Kidney (tissue), 22 donors: ENCODE results near the gene QDPR. TPM values are rescaled to one million over a fixed set of nuclear protein-coding genes. Genes with fewer than 3 reads are reported as not detected.

ENCODE experiments used
- DNase-seq, 5 donors: peaks; one replicate each; pipeline ENCODE4 v3.0.0-alpha.2; 2013 to 2020
- FAIRE-seq: peaks from 2 replicates; lab custom pipeline; 2012; peaks lifted over from hg19 to GRCh38; lab: Jason Lieb, UNC
- H3K27ac ChIP-seq, 2 donors: one replicate each; pipeline ENCODE4 v1.7.0; 2013; ENCODE audit warnings: low read depth in 2 of 2, low read length in 2 of 2, inconsistent platforms in 1 of 2
- H3K27me3 ChIP-seq: one replicate; pipeline ENCODE4 v1.7.1; 2013; ENCODE audit warnings: low read length, inconsistent platforms; ENCODE audit not compliant: control insufficient read depth, insufficient read depth
- H3K36me3 ChIP-seq, 3 donors: one replicate each; pipeline versions ENCODE4 v1.7.0 to v1.7.1; 2013; ENCODE audit warnings: low read length in 3 of 3, control low read depth in 1 of 3, inconsistent platforms in 1 of 3; ENCODE audit not compliant: insufficient read depth in 3 of 3, control insufficient read depth in 2 of 3
- H3K4me1 ChIP-seq, 3 donors: one replicate each; pipeline versions ENCODE4 v1.7.0 to v1.7.1; 2013; ENCODE audit warnings: low read length in 3 of 3, inconsistent platforms in 1 of 3, low read depth in 1 of 3; ENCODE audit not compliant: control insufficient read depth in 2 of 3, insufficient read depth in 2 of 3
- H3K4me3 ChIP-seq, 3 donors: one replicate each; pipeline versions ENCODE4 v1.7.0 to v1.8.1; 2013; ENCODE audit warnings: low read length in 3 of 3, control low read depth in 1 of 3, inconsistent platforms in 1 of 3
- H3K9ac ChIP-seq, 3 donors: one replicate each; pipeline versions ENCODE4 v1.7.0 to v1.7.1; 2013; ENCODE audit warnings: low read length in 3 of 3, control low read depth in 1 of 3, inconsistent platforms in 1 of 3
- H3K9me3 ChIP-seq, 3 donors: one replicate each; pipeline versions ENCODE4 v1.7.0 to v1.7.1; 2013; ENCODE audit warnings: low read length in 3 of 3, control low read depth in 1 of 3, inconsistent platforms in 1 of 3; ENCODE audit not compliant: control insufficient read depth in 2 of 3, insufficient read depth in 1 of 3
- CTCF ChIP-seq: IDR thresholded peaks from 3 replicates; pipeline ENCODE4 v1.5.1; 2012; ENCODE audit warnings: mild to moderate bottlenecking, moderate library complexity, borderline replicate concordance; ENCODE audit not compliant: insufficient read depth; ENCODE audit errors: extremely low read depth
- intact Hi-C: fragments of 100-400 bp; cut with DNase I; formaldehyde crosslinking; loops from one replicate; pipeline ENCODE4 v1.11.1; 2022
- long read RNA-seq, 10 donors: library from polyadenylated mRNA in 1 of 10; unstranded in 1 of 10; transcript quantifications; one replicate each; pipeline ENCODE4 v2.0.0 and lab custom pipeline, GENCODE V29; 2021 to 2026
- polyA plus RNA-seq: library from polyadenylated mRNA; stranded (reverse); fragments of 350-450 nt; fragmentation: Illumina TruSeq; extraction: RNeasy Lipid Tissue Mini Kit (QIAGEN cat#74804); gene quantifications from one replicate; pipeline ENCODE4 v1.2.3, GENCODE V29; 2014; ENCODE audit warnings: low read depth, low replicate concordance; ENCODE audit not compliant: insufficient read depth
- total RNA-seq: library from RNA; stranded (reverse); fragmentation: NEBNext Ultra II Directional; extraction: Animal tissue kit (Norgen Biotek cat#: 25700); gene quantifications from one replicate; pipeline ENCODE4 v1.2.1, GENCODE V29; 2021
- donor health status: control.
- donor health status: control.
- donor health status: control.
- donor health status: control.
- donor health status: control.
- donor health status: DM: yes; HTN: yes; CAD: no.
- donor health status: Normal renal cell carcinoma (clear cell type).

The QDPR gene
- total RNA-seq (33.5 TPM), polyA plus RNA-seq (208 TPM)
- long read RNA-seq, donor 1, transcript QDPR-201 (7 exons, 1,648 nt), result major isoform, 17 of 30 reads
- long read RNA-seq, donor 1, partial matches to known transcripts, result 8 of 30 reads
- long read RNA-seq, donor 1, other reads (novel, unspliced or antisense), result 0 of 30 reads
- long read RNA-seq, donor 2, transcript QDPR-201 (7 exons, 1,648 nt), result major isoform, 20 of 23 reads
- long read RNA-seq, donor 2, partial matches to known transcripts, result 0 of 23 reads
- long read RNA-seq, donor 2, other reads (novel, unspliced or antisense), result 0 of 23 reads
- long read RNA-seq, donor 3, transcript QDPR-202 (6 exons, 1,278 nt), result minor isoform, 5 of 35 reads
- long read RNA-seq, donor 3, transcript QDPR-201 (7 exons, 1,648 nt), result major isoform, 29 of 35 reads
- long read RNA-seq, donor 3, partial matches to known transcripts, result 0 of 35 reads
- long read RNA-seq, donor 3, other reads (novel, unspliced or antisense), result 0 of 35 reads
- long read RNA-seq, donor 4, transcript QDPR-205 (6 exons, 1,374 nt), result minor isoform, 6 of 40 reads
- long read RNA-seq, donor 4, transcript QDPR-201 (7 exons, 1,648 nt), result major isoform, 33 of 40 reads
- long read RNA-seq, donor 4, partial matches to known transcripts, result 0 of 40 reads
- long read RNA-seq, donor 4, other reads (novel, unspliced or antisense), result 0 of 40 reads
- long read RNA-seq, donor 5, partial matches to known transcripts, result 0 of 2 reads
- long read RNA-seq, donor 5, other reads (novel, unspliced or antisense), result 0 of 2 reads
- long read RNA-seq, donor 6, transcript QDPR-201 (7 exons, 1,648 nt), result major isoform, 18 of 21 reads
- long read RNA-seq, donor 6, partial matches to known transcripts, result 0 of 21 reads
- long read RNA-seq, donor 6, other reads (novel, unspliced or antisense), result 0 of 21 reads
- long read RNA-seq, donor 7, transcript QDPR-201 (7 exons, 1,648 nt), result major isoform, 37 of 45 reads
- long read RNA-seq, donor 7, partial matches to known transcripts, result 0 of 45 reads
- long read RNA-seq, donor 7, other reads (novel, unspliced or antisense), result 3 of 45 reads
- long read RNA-seq, donor 8, transcript QDPR-201 (7 exons, 1,648 nt), result major isoform, 23 of 29 reads
- long read RNA-seq, donor 8, partial matches to known transcripts, result 5 of 29 reads
- long read RNA-seq, donor 8, other reads (novel, unspliced or antisense), result 0 of 29 reads
- long read RNA-seq, donor 9, transcript QDPR-201 (7 exons, 1,648 nt), result major isoform, 9 of 9 reads
- long read RNA-seq, donor 9, partial matches to known transcripts, result 0 of 9 reads
- long read RNA-seq, donor 9, other reads (novel, unspliced or antisense), result 0 of 9 reads
- long read RNA-seq, donor 10, transcript QDPR-201 (7 exons, 1,648 nt), result major isoform, 17 of 19 reads
- long read RNA-seq, donor 10, partial matches to known transcripts, result 0 of 19 reads
- long read RNA-seq, donor 10, other reads (novel, unspliced or antisense), result 0 of 19 reads

GRCh38 chr4:17511950-17512795 lies at the start of gene QDPR:
TSS of gene QDPR (minus strand) at chr4:17512090. CDS start at chr4:17512054, 36 bp downstream.
- peak; percentile 36 for TF ChIP-seq CTCF
- Histone ChIP-seq H3K9me3 (no peaks in the 10 kb centered on the region), H3K4me3 (peak within 1 kb of the TSS; percentile 78 to 90 (median 88)), H3K36me3 (peaks cover 0 to 3% (median 0%) of the 10 kb centered on the region in 3 donors), H3K27ac (peak within 1 kb of the TSS; percentile 26 to 59), H3K27me3 (no peaks in the 10 kb centered on the region), H3K4me1 (peaks cover 0 to 18% (median 14%) of the 10 kb centered on the region in 3 donors), H3K9ac (peak within 1 kb of the TSS; percentile 42 to 74 (median 56))
- intact Hi-C loops, result no loop called here
- FAIRE-seq (no peak), DNase-seq (peak; percentile 84 to 93 (median 88))

- FAIRE-seq, result no peak
- no peak for TF ChIP-seq CTCF
- no peaks in the 10 kb centered on the region for H3K36me3 ChIP-seq
- H3K27ac ChIP-seq, result no peak overlapping the region
- no peak for DNase-seq
- no peaks in the 10 kb centered on the region for H3K4me1 ChIP-seq
- H3K4me3 ChIP-seq, result no peak overlapping the region
- intact Hi-C loops, result no loop called here
- H3K9ac ChIP-seq, result no peak overlapping the region
- H3K9me3 ChIP-seq, result no peaks in the 10 kb centered on the region
- H3K27me3 ChIP-seq, result no peaks in the 10 kb centered on the region
These were observed 49.5 kb upstream of the QDPR start for GRCh38 chr4:17561195-17561909.
